ENCODE data around the gene BTRC.
"Not testable (repeated sequence)": the region's sequence is repeated elsewhere in the genome, so short reads cannot be mapped to it uniquely, and the experiment has no call there.

The BTRC gene

DNA sequence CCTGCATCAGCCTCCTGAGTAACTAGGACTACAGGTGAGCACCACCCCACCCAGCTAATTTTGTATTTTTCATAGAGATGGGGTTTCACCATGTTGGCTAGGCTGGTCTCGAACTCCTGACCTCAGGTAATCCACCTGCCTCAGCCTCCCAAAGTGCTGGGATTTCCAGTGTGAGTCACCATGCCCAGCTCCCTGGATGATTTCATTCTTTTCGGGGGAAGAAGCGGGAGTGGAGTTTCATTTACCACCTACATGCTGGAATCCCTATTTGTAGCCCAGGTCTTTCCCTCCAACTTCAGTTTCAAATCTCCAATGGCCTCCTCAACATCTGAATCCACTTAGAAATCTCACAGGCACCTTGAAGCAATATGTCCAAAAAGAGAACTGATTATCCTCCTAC, 2.9 kb upstream of the BTRC start:
- DNase-seq, result no peak

DNA sequence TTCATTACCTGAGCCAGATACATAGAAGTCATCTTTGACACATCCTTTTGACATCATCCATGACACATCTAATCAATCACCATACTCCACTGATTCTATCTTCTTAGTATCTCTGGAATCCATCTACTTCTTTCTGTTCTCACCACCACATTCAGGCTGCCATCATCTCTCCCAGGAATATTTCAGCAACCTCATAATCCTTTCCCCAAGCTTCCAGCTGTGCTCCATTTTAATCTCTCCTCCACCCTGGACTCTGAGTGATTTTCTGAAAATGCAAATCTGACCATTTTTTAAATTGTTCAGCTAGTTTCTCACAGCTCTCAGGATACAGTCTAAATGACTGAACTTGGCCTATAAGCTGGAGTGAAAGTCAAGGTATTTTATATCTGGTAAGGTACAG, 2.5 kb upstream of the BTRC start:
- DNase-seq, result no peak

DNA sequence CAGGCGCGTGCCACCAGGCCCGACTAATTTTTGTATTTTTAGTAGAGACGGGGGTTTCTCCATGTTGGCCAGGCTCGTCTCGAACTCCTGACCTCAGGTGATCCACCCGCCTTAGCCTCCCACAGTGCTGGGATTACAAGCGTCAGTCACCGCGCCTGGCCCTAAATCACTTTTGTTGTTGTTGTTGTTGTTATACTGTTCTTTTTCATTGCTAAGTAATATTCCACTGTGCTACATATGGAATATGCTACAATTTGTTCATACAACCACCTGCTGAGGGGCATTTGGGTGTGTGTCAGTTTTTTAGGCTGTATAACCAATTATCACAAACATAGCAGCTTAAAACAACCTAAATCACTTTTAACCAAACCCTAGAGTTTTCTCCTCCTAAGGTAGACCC, 1.1 kb upstream of the BTRC start:
- not testable (repeated sequence) for DNase-seq

DNA sequence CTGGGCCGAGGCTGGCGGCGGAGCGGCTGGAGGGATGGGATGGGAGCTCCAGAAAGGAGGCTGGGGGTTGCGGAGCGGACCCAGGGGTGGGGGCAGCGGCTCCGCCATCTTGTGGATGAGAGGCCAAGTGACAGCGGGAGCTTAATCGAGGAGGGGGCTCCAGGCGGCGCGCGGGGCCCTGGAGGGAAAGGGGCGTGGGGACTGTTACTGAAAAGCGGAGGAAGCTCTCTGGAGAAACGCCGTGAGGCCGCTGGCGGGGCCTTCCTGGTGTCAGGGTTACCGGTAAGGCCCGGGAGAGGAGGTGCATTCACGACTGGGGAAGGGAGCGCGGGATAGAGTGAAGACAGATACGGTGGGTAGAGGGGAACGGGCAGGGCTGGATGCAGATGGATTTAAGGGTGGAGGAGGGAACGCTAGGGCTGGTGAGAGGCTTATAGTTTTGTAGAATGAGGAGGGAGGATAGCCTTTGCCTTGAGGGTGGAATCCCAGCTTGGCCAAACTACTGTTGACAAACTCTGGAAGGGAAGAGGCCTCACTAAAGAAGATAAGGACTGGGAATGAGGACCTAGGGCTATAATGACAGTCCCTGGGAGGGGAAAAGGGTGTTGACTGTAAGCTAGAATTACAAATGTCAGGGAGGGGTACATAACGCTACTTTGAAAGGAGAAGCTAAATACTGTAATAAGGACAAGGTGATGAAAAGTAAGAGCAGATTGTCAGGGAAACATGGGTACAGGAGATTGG, 535 bp downstream of the BTRC start:
- peak; percentile 12 for DNase-seq

DNA sequence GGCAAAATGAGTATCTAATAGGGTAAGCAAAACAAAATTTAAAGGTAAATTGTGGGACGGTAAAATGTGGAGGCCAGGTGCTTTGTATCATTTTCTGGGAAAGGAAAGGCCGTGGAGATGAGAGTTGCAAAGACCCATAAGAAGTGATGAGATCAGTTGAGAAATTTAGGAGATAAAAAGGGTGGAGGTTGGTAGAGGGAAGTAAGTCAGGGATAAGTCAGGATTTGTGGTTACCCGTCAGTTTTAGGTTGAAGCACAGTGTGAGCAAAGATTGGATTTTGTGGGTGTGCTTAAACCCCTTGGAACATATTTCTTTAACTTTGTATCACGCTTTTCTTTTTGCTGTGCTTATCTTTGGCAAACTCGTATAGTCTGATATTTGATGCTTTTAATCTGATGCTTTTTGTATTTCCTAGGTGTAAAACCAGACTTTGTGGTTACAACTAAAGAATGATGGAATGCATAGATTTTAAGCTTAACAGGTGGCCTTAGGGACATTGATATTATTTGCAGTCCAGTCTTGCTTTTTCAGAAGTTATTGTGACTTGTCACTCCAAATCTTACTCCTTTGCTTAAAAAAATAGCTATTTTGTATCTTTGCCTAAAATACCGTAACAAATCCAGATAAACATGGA, 1.2 kb downstream of the BTRC start:
- DNase-seq, result peak; percentile 6

DNA sequence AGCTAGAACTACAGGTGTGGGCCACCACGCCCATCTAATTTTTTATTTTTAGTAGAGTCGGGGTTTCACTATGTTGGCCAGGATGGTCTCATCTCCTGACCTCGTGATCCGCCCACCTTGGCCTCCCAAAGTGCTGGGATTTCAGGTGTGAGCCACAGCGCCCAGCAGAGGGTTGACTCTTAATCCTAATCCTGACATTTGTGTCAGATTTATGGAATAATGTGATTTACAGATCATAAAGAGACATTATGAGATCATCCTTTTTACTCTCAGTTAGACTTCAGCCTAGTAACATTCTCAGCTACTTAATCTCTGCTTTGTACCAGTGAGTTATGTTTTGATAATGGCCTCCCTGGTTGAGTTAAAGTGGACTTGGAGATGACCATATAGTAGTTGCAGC, 2.2 kb downstream of the BTRC start:
- no peak for DNase-seq

DNA sequence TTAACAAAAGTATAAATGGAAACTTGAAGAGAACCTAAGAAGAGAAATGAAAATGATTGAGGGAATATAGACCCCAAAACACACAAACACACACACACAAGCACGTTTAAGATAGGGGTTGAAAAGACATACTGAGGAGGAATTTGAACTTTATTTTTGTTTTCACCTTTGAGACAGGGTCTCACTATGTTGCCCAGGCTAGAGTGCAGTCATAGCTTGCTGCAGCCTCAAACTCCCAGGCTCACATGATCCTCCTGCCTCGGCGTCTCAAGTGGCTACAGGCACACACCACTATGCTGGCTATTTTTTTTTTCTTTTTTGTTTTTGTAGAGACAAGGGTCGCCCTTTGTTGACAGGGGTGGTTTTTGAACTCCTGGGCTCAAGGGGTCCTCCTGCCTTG, 4.0 kb downstream of the BTRC start:
- DNase-seq, result no peak

DNA sequence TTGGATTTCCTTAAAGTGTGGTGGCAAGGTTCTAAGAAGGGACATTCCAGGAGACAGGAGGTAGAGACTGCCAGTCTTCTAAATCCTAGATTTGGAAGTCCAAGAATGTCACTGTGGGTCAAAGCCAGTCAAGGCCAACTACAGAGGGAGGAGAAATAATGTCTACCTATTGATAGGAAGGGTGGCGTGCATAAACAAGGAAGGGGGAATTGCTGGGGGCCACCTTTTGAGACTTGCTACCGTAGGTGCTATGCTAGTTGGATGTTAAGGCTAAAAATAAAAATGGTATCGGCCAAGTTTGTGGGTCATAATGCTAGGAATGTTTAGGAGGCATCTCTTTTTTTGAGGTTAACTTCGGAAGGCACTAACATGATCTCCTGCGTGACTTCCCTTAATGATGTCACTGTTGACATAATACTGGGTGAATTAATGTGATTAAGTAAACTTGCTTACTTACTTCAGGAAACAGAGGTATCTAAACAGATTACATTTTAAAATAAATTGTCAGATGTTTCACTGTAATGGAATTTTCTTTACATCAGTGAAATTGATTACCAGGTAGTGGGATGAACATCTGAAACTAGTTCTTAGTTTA, 4.8 kb downstream of the BTRC start:
- DNase-seq, result no peak

DNA sequence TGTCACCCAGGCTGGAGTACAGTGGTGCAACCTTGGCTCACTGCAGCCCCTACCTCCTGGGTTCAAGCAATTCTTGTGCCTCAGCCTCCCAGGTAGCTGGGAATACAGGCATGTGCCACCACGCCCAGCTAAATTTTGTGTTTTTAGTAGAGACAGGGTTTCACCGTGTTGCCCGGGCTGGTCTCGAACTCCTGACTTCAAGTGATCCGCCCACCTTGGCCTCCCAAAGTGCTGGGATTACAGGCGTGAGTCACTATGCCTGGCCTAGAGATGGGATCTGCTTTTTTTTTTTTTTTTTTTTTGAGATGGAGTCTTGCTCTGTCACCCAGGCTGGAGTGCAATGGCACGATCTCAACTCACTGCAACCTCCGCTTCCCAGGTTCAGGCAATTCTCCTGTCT, 6.1 kb downstream of the BTRC start:
- not testable (repeated sequence) for DNase-seq

DNA sequence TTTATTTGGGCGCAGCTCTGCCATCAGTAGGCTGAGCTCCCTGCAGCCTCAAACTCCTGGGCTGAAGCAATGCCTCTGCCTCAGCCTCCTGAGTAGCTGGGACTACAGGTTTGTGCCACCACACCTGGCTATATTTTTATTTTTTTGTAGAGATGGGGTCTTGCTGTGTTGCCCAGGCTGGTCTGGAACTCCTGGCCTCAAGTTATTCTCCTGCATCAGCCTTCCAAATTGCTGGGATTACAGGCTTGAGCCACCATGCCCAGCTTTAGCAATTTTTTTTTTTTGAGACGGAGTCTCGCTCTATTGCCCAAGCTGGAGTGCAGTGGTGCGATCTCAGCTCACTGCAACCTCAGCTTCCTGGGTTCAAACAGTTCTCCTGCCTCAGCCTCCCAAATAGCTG, 6.9 kb downstream of the BTRC start:
- not testable (repeated sequence) for DNase-seq

DNA sequence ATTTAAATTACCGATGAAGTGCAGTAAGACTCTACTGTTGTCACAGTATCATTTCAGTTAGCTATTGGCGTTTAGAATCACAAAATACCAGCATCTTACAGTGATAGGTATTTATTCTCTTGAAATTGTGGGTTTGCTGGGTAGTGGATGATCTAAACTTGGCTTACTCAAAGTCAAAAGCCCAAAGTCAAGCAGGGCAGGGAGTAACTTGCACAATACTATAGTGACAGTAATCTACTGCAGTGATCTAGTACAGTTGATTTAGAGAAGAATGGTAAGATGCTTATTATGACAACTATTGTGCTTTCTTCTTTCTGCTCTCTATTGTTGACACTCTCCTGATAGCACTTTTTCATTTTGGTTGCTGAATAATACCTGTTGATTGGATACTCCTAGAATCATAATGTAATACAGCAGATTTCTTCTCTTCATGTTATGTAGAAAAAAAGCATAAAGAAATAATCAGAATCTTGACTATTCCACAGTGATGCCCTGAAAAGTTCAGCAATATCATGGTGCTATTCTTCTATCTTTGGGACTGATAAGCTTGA, 10.0 kb downstream of the BTRC start:
- no peak for DNase-seq

DNA sequence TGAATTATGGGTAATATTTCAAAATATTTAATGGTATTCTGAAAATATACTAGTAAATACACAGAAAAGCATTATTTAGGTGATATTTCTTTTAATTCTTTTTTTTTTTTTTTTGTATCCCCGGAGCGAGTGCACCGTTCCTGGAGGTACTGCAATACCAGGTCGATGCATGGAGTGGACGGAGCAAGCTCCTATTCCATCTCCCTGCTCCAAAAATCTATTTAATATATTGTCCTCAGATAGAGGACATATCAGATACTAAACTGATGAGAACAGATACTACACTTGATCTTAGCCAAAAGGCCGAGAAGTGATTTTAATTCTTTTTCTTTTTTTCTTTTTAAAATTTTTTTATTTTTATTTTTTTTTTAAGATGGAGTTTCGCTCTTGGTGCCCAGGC, 10.8 kb downstream of the BTRC start:
- no peak for DNase-seq

DNA sequence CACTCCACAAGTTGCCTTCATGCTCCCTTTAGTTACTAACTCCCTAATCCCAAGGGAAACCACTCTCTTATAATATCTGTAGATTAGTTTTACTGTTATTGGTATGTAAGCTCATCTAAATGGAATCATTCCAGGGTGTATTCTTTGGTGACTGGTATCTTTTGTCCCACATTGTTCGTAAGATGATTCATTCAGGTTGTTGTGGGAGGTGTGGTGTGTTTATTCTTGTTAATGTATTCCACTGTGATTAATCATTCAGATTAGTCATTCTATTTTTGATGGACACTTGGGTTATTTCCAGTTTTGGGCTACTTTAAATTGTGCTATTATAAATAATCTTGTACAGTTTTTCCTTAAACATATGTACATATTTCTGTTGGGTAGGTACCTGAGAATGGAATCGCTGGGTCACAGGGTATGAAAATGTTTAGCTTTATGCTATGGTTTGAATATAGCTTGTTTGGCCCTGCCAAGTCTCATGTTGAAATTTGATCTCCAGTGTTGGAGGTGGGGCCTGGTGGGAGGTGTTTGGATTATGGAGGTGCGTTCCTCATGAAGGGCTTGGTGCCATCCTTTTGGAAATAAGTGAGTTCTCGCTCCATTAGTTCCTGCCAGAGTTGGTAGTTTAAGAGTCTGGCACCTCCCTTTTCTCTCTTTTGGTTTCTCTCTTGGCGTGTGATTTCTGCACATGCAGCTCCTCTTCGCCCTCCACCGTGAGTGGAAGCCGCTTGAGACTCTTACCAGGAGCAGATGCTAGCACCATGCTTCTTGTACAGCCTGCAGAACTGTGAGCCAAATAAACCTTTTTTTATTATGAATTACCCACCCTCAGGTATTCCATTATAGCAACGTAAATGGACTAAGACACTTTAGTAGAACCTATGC, 13.8 kb downstream of the BTRC start:
- no peak for DNase-seq

DNA sequence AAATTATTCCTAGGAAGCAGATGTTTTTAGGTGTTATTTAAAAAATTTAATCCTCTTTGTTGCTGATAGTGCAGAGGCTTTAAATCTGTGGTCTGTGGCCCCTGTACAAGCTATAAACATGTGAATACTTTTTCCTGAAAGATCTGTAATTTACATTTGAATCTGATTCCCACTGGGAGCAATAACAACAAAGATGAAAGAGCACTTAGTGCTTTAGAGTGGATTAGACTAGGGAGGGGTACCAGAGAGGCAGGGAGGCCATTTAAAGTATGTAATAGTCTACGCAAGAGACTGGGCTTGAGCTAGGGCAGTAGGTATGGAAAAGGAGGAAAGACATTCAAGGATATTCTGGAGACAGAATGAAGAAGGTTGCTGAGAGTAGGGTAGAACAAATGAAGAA, 19.1 kb downstream of the BTRC start:
- no peak for DNase-seq

DNA sequence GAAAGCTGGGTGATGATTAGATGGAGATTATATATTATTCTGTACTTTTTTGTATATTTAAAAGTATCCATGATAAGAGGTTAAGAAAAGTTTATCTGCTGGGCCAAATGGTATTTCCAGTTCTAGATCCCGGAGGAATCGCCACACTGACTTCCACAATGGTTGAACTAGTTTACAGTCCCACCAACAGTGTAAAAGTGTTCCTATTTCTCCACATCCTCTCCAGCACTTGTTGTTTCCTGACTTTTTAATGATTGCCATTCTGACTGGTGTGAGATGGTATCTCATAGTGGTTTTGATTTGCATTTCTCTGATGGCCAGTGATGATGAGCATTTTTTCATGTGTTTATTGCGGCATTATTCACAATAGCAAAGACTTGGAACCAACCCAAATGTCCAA, 20.0 kb downstream of the BTRC start:
- not testable (repeated sequence) for DNase-seq

DNA sequence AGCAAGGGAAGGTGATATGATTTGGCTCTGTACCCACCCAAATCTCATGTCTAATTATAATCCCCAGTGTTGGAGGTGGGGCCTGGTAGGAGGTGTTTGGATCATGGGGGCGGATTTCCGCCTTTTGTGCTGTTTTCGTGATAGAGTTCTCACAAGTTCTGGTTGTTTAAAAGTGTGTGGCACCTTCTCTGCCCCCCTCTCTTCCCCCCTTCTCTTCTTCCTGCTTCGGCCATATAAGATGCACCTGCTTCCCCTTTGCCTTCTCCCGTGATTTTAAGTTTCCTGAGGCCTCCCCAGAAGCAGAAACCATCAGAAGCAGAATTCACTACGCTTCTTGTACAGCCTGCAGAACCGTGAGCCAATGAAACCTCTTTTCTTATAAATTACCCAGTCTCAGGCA, 21.1 kb downstream of the BTRC start:
- DNase-seq, result no peak

DNA sequence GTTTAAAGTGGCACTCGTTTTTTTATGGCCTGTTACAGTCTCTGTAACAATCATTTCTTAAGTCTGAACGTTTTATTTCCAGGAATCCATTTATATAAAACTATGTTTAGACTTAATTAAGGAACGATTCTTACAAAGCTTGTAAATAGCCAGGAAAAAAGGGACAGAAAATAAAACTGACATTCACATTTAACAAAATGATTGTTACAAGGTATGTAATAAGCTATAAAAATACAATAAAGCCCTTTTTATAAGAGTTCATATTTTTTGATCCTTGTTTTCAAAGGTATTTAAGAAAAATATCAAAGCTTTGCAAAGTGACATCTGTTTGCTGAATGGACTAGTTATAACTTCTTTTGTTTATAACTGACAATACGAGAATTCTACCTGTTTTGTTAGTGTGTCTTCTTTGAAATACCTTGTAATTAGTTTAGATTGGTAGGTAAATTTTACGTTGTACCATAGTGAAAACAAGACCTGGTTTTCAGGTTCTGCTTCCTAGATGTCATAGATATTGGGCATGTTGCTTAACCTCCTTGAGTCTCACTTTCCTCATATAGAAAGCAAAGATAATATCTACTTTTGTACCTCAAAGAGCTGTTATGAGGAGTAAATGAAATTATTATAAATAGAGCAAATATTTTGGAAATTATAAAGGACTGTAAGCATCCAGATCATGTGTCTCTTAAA, 25.8 kb downstream of the BTRC start:
- DNase-seq, result no peak

DNA sequence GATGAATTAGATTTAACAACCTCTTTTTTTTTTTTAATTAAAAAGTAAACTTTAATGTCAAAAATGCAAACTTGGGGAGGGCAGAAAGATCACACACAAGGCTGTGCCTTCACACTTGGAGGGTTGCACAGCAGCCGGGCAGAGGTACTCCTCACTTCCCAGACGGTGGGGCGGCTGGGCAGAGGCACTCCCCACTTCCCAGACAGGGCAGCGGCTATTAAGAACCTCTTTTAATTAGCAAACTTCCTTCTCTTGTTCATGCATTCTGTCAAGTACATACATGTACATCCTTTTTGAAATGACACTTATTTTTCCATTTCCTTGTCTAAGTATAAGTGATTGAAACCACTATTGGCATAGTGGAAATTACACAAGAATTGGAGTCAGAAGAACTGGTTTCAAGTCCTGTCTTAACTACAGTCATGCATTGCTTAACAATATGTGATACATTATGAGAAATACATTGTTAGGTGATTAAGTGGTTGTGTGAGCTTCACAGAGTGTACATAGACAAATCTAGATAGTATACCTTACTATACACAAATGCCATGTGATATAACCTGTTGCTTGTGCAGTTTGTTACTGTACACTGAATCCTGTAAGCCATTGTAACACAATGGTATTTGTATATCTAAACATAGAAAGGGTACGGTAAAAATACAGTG, 26.5 kb downstream of the BTRC start:
- peak; percentile 58 for DNase-seq

DNA sequence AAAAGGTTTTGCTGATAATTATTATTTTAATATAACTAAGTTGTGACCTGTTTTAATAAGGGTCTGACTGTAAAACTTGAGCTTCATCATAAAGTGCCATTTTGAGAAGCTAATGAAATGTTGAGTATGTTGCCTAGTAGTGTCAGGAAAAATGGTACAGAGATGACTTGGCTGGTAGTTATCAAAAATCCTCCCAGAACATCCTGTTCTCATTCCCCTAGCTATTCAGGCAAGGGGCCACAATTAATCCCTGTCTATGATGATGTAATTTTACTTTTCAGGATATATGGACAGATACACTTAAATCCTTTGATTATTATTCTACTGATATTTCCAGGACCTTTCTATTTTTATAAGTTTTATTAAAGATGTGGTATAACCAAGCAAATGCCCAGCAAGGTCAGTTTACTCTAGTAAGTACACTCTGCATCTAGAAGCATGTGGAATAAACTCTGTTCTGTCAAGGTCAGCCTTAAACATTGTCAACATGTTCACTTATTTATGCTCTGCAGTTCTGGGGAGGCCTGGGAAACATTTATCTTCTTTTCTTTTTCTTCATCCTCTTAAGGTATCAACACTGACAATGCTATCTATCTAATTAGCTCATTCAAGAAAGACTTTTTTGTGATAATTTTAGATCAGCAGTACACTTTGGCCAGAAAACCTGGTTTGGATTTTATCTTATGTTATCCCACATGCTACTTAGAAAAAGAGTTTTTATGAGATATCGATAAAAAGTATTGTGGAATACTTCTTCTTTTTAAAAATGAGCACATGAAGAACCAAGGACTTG, 32.1 kb downstream of the BTRC start:
- DNase-seq, result no peak

DNA sequence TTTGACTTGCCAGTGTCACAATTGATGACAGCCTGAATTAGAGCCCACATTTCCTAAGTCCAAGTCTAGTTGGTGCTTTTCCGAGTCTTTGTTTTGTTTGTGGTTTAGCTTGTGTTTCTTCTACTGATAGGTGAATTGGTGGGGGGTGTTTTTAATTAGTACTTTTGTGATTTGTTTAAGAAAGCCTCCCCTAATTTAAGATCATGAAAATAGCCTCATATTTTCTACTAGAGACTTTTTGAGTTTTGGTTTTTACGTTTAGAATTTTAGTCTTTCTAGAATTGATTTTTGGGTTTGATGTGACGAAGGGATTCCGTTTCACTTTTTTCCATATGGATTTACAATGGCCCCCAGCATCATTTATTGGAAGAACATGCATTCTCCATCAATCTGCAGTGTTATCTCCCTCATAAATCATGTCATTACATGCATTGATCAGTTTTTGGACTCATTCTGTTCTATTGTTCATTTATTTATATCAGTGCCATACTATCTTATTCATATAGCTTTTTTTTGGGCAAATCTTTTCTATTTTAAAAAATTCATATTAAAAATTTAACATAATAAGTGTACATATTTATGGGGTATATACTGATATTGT, 32.8 kb downstream of the BTRC start:
- no peak for DNase-seq
